NCI-H2227 (cell line): Measurements from ENCODE around the gene CACHD1.
A peak's percentile ranks its signal among the peaks of the same experiment; 100 is the strongest.

ENCODE experiments used
- DNase-seq: peaks from one replicate; lab custom pipeline; 2025; ENCODE audit not compliant: unreplicated experiment; lab: John Stamatoyannopoulos, UW

Gene CACHD1

DNA sequence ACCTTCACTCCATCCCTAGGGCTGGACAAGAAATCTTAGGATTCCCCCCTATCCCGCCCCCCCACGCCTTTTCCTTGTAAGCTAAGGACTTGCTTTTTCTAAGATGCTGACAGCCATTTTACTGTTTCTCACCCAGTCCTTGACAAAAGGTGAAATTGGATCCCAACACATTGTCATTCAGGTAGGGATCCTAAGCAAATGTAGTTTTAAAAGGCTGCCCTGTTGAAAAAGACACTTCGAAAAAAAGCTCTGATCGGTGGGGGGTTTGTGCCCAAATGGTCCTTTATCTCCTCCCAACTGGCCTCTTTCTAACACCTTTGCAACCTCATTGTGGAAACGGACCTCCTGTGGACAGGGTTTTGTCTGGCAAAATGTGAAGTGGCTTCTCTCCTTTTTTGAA lies 2.9 kb downstream of the CACHD1 start:
- peak; percentile 43 for DNase-seq

DNA sequence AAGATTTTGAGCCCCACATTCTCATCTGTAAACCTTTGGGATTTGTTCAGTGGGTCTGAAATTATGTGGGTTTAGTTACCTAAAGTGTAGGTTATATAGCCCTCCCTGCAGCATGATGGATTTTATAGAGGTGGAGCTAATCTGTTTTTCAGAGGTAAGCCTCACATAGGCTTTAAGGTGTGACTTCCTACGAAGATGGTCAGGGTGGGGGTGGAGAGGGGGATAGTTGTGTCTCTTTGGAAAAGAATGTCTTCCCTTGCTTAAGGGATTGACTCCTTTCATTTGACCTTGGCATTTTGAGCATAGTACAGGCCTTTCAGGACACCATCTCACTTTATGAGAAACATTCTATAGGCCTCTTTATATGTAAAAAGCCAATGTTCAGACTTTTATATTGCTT lies 3.4 kb downstream of the CACHD1 start:
- no peak for DNase-seq

DNA sequence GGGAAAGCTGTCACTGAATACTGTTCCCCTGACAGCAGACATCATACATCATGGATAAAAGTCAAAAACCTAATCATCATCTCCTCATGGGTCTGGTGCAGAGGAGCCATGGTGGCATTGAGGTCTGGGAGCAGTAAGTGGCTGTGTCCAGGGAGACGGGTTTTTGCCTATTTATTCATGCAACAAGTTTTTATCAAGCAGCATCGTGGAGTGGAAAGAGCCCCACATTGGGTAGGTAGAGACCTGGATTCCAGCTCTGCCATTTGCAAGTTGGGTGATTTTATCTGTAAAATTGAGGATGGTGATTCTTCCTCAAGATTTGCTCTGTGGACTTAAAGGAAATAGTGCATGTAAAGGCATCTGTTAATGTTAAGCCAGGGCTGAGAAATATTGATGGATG lies 4.2 kb downstream of the CACHD1 start:
- no peak for DNase-seq

DNA sequence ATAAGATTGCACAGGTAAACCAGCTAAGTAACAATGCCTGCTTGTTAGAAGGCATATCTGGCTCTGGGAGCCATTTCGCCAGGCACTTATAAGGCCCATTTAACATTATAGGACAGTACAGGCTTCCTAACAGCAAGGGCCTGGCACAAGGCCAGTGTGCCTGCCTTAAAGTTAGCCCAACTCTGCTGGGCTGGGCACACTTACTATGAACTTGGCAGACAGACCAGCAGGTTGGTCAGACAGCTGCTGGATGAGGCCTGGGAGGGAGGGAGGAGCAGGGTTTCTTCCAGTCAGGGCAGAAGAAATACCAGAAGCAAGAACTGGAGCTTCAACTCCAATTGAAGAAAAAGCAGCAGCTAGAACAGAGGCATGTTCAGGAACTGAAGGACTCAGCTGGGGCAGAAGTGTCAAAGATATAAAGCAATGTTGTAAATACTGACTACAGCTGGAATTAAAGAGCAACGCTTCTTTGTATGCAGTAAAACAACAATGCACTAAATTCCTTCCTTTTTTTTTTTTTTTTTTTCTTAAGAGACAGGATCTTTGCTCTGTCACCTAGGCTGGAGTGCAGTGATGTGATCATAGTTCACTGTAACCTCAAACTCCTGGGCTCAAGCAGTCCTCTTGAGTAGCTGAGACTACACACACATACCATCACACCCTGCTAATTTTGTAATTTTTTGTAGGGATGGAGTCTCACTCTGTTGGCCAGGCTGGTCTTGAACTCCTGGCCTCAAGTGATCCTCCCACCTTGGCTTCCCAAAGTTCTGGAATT lies 4.9 kb downstream of the CACHD1 start:
- no peak for DNase-seq

DNA sequence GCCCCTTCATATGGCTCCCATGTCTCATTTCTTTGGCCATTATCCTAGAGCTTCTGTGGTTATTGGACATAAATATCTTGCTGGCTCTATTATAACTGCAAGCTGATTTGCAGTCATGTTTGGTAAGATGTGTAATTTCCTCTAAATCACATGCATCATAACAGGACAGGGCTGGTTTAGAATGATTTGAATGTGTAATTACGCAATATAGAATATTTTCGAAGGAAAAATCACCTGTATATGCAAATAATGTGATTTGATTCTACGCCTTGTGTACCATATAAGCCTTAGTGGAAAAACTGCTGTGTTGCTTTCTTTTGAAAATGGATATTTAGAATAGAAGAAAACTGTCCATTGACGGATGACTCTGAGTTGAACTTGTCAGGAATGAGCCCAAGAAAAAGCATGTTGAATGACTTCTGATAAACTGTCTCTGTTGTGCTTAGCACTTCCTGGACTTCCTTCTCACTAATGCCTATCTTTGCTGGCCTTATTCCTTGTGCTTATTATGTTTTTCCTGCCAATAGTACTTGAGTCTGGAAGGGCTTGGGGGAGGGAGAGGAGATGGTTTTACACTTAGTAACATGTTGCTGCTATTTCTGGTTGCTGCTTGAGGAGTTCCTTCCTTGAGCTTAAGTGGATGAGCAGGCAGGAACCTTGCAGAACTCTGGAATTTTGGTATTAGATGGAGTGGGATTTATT lies 6.5 kb downstream of the CACHD1 start:
- no peak for DNase-seq

DNA sequence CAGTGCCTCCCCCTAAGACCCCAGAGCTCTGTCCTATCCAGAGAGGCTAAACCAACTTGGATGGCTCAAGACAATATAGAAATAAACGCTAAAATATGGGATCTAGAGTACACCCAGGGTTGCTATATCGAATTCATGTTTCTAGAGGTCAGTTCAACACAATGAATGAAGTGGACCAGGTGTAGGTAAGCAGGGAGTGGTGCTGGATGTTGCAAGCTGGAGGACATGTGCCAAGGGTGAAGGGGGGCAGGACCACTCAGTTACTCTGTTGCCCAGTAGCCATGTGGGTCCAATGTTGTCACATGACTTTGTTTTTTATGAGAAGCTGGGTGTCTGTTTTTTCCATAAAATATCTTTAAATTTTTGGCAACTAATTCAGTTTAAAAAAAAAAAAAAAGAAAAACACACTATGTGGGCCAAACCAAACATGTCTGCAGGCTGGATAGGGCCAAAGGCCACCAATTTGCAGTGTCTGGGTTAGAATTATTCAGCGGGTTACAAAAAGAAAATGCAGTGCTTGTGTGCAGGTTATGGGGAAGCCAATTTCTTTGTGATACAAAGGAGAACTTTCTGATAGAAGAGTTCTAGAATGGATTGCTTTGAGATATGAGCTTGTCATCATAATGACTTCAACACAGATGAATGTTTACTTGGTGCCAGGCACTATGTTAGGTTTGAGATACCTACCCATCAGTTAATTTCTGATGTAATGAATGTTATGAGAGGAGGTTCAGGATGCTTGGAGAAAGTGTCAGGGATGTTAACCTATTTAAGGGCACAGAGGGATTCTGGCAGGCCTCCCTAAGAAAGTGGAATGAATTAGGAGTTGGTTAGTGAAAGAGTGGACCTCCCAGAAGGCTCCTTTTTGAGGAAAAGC lies 8.9 kb downstream of the CACHD1 start:
- no peak for DNase-seq

DNA sequence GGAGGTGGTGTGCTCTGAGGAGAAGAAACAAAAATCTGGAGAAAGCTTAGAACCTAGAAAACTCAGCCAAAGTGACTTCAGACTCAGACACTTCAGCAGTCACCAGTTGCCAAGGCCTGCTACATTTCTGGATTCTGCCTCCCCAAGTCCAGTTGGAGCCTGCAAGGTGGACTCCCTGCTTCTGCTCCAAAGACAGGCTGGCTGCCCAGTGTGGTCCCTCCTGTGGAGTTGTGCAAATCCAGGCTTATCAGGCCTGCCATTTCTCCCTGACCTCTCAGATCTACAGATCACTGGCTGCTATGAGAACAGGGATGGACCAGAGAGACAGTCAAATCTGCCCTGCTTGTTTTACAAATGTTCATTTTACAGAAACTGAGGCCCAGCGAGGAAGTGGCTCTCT lies 9.9 kb downstream of the CACHD1 start:
- no peak for DNase-seq

DNA sequence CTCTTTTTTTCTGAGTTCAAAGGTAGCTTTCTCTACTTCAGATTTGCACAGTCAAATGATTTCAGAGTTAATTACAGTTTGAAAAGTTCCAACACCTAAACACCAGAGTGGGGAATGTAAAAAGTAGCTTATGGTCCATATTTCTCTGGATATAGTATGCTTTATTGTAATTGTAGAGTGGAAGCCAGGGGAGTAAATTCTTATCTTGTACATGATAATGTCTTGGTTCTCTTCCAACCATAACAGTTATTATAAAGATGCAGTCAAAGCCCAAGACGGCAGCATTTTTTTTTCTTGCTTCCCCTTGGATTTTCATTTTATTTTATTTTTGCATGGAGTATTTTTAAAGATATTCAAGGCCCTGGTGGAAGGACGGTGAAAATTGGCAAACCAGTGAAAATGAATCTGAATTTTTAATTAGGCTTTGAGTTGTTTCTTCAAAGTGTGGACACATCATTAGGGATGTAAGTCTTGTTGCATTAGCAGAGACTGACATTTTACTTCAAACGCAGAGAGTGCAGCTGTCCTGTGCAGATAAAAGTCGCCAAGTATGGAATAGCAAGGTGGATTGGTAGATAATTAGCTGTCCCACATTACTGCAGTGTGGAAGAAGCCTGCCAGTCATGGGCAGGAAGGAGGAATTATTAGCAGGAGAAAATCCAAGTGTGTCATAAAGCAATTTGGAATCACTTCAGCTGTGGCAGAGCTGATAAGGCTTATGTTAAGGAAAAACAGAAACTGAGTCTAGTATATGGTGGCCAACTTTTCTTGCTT lies 11.3 kb downstream of the CACHD1 start:
- DNase-seq = no peak

DNA sequence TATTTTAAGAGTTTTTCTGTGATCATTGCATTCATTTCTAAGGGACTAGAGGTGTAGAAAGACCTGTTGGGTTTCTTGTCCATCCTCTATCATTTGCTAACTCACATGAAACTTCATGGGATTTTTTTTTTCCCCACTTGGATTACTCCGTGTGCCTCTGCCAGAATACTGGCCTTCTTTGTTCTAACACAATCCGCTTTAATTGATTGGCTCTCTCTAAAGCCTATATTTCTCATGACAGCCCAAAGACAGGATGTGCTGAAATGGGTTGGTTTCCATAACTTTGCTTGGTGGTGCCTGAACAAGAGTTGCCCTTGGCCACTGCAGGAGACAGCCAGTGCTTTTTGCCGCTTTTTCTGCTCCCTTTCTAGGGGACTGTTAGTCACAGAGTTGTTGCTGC lies 12.2 kb downstream of the CACHD1 start:
- DNase-seq = no peak

DNA sequence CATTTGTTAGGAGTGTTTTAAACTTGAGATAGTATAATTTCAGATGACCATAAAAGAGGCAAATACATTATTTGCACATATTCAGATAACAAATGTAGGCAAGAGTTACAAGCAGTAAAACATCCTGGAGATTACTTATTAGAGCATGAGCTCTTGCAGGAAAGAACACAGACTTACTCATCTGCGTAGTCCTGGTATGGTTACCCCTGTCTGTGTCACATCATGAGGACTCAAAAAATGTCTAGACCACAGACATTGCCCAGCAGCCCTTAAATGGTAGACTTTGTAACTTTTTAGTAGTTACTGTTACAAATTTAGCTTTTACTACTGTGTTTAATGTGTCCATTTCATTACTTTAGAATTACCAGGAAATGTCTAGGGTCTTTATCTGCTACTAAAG lies 12.8 kb downstream of the CACHD1 start:
- no peak for DNase-seq

DNA sequence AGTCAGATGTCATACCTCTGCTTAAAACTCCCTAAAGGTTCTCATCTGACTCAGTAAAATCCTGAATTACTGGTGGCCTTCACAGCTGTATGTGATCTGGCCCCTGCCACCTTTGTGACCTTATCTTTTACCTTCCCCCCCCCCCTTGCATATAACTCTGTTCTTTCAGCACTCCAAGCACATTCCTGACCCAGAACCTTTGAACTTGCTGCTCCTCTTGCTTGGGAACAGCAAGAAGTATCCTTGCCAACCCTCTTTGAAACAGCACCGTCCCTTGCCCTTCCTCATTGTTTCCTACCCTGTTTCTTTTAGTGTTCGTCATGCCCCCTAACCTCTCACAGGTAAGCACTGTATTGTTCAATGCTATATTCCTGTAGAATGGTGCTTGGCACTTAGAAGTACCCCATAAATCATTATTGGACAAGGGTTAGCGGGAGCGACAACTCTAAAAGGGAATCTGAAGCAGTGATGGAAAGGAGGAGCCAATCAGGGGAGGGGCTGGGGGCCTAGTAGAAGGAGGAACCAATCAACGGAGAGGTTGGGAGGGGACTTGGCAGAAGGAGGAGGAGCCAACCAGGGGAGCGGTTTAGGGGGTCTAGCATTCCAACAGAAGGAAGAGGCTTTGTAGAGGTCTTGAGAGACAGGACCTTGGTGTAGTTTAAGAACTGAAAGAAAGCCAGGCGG lies 13.9 kb downstream of the CACHD1 start:
- no peak for DNase-seq

DNA sequence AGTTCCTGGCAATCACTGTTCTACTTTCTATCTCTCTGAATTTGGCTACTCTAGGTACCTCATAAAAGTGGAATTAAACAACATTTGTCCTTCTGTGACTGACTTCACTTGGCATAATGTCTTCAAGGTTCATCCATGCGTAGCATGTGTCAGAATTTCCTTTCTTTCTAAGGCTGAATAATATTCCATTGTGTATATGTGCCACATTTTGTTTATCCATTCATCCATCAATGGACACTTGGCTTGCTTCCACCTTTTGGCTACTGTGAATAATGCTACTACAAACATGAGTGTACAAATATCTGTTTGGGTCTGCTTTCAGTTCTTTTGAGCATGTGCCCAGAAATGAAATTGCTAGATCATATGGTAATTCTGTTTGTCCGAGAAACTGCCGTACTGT lies 14.7 kb downstream of the CACHD1 start:
- no peak for DNase-seq

DNA sequence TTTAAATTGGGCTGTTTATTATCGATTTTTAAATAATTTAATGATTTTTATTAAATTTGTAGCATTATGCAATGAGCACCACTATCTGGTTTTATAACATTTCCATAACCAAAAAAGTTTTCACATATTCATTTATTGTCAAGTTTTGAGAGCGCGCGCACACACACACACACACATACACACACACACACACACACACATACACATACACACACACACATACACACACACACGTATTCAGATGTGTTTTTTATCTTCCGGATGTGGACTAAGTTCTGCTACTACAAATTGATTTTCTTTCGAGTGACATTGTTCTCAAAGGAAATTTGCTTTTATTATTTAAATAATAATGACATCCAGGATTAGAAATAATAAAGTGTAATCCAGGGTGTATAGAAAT lies 16.3 kb downstream of the CACHD1 start:
- no peak for DNase-seq

DNA sequence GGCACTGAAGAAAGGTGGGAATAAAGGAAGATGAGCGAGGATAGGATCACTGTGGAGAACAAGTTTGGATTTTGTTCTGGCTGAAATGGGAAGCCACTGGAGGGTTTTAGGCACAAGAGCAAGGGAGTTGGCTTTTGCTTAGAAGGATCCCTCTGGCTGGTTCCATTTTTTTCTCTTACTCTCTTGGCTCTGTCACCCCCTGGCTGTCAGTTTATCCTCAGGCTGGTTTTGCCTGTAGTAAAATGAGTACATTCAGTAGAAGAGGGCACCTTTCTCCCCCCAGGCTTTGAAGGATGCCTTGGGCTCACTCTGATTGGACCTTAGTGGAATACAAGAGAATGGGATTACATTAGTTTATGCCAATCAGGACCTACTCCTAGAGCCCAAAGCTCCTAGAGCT lies 17.1 kb downstream of the CACHD1 start:
- DNase-seq = no peak

DNA sequence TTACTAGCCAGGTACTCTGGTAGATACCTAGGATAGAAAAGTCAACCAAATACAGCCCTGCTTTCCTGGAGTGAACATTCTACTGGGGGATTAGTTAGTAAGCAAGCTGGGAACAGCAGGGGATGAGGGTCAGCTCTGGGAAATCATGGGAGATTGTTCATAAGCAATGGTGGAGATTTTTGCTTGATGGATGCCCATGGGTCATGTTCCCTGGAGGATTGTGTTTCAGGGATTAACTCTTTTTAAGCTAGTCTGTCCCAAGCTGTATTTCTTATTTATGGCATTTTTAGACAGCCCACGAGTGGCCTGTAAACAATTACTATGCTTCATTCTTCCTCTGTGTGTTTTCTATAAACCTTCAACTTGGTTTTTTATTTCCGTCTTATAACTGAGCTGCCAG lies 18.9 kb downstream of the CACHD1 start:
- DNase-seq = no peak

DNA sequence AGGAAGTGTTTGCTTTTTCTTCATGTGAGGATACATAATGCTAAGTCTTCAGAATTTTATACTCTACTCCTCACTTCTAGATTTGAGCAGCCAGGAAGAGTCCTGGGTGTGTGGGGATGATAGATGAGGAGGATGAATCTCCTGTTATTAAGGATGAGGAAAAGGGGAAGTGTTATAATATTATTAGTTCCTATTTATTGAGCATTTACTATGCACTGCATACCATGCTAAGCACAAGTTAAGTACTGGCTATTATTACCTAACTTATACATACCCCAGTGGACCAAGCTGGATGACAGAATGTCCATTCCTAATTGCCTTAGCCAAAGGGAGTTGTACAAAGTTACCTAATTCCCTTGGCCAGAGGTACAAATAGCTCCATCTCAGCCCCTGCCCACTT lies 19.8 kb downstream of the CACHD1 start:
- no peak for DNase-seq

DNA sequence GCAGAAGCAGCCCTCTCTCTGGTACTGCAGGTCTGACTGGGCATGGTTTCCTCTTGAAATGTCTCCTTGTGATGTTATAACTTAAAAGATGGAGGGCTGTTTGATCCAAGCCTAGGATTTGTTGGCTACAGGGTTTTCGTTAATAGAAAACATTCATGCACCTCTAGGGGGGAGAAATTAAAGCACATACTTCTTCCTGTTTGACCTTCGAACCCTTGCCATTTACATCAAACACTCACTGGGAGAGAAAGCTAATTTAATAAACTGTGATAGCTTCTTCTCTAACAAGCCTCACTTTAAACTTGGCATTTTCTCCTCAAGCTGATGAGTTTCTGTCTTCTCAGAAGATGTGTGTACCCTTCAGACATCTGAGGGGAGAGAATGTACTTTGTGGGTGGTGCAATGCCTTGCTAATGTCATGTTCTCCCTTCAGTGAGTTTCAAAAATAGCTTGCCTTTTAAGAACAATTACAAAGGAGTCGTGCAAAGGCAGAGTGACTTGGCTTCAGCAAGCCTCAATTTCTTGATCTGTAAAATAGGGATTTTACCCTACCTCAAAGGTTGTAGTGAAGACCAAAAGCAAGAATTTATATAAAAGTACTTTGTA lies 20.4 kb downstream of the CACHD1 start:
- DNase-seq = no peak

DNA sequence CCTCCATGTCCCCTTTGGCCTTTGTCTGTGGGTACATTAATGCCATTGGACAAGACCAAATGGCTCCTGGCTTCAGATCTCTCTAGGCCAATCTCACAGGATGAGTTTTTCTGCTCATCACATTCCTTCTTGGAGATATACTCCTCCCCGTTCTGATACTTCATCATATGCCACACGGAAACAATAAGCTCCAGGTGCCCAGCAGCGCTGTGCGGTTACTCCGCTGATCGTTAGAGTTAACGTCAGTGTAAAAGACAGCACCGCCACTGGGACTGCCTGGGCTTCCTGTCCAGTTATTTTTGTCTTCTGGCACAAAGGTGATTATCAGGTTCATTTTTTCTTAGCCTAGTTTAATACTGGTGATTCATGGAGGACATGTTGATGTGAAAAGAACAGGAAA lies 22.5 kb downstream of the CACHD1 start:
- DNase-seq = no peak

DNA sequence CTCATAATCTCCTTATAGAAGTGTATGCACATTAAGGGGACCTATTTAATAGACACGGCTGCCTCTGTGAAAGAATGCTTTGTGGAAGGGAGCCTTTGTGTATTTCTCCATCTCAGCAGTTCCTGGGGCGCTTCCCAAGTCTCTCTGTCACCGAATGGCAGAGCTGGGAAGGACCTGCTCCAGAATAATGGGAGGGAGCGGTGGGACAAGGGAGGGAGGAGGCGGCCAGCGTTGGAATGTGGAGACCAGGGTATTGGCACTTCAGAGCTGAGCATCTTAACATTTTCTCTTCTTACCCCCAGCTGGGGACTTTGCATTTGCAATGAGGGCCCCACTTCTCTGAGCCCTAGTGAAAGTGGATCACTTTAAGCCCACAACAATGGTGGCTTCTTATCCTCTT lies 23.9 kb downstream of the CACHD1 start:
- DNase-seq = no peak

DNA sequence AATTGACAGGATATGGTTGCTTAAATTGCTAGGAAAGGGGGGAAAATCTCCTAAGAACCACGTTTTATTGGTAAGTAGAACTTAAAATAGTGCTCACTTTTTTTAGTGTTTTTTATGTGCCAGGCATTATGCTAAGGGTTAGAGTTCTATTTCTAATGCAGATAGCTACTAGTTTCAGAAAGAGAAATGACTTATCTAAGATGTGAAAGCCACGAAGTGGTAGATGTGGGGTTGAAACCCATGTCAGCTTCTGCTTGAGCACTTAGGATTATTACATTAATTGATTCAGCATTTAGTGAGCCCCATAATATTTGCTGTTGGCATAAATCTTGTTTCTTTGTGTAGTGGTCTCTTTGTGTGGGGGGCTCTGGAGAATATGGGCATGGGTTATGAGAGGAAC lies 24.7 kb downstream of the CACHD1 start:
- DNase-seq = no peak
